IMR-90 (cell line): Measurements from ENCODE around the gene UNC93A. TPM values are rescaled to one million over a fixed set of nuclear protein-coding genes. Genes with fewer than 3 reads are reported as not detected.

ENCODE experiments used
- ATAC-seq: fragments of 200-7000 bp; cut with Tn5 transposase; 2 replicates; pipeline ENCODE4 v1.9.1; 2020; ENCODE audit warnings: low read depth, mild to moderate bottlenecking, moderate library complexity
- BruUV-seq: library from RNA; stranded (reverse); fragments of 400-500 nt; replicated peaks from 2 replicates; lab custom pipeline; 2021; lab: Mats Ljungman, UMichigan
- CTCF ChIA-PET: fragments of 300-600 bp; formaldehyde crosslinking; extraction: SDS; loops from one replicate; lab custom pipeline; 2021; ENCODE audit warnings: antibody characterized with exemption; lab: Yijun Ruan, JAX
- POLR2A ChIA-PET: fragments of 300-600 bp; sonication (Branson Sonifier 250); formaldehyde crosslinking; loops from one replicate; lab custom pipeline; 2022; ENCODE audit warnings: antibody characterized with exemption; ENCODE audit not compliant: unreplicated experiment; lab: Charles Lee
- DNase-seq: peaks from one replicate; pipeline ENCODE4 v3.0.0; 2013
- H2AFZ ChIP-seq: replicated peaks from 2 replicates; pipeline ENCODE3; 2013; ENCODE audit warnings: low read length, mild to moderate bottlenecking; ENCODE audit not compliant: poor library complexity
- H2AK5ac ChIP-seq: 2 replicates; pipeline ENCODE4 v1.6.1; 2013; ENCODE audit warnings: low read depth, low read length, inconsistent platforms
- H2AK9ac ChIP-seq: replicated peaks from 2 replicates; pipeline ENCODE3; 2013; ENCODE audit warnings: mild to moderate bottlenecking, low read depth, low read length, moderate library complexity; ENCODE audit not compliant: poor library complexity
- H2BK120ac ChIP-seq: 2 replicates; pipeline ENCODE4 v1.6.1; 2013; ENCODE audit warnings: low read depth, low read length, inconsistent platforms
- H2BK15ac ChIP-seq: 3 replicates; pipeline ENCODE4 v1.6.1; 2013; ENCODE audit warnings: low read depth, low read length, inconsistent platforms
- H2BK20ac ChIP-seq: 2 replicates; pipeline ENCODE4 v1.6.1; 2013; ENCODE audit warnings: low read depth, mild to moderate bottlenecking, inconsistent platforms, low read length, moderate library complexity
- H2BK5ac ChIP-seq: 2 replicates; pipeline ENCODE4 v1.6.1; 2013; ENCODE audit warnings: mild to moderate bottlenecking, low read depth, low read length, inconsistent platforms; ENCODE audit not compliant: poor library complexity, severe bottlenecking
- H3K14ac ChIP-seq: replicated peaks from 2 replicates; pipeline ENCODE4 v1.6.1; 2013; ENCODE audit warnings: low read depth, low read length, inconsistent platforms
- H3K18ac ChIP-seq: 2 replicates; pipeline ENCODE4 v1.6.1; 2013; ENCODE audit warnings: low read depth, low read length, control low read depth
- H3K23ac ChIP-seq: 2 replicates; pipeline ENCODE4 v1.6.1; 2013; ENCODE audit warnings: low read depth, low read length, inconsistent platforms
- H3K27ac ChIP-seq: 2 replicates; pipeline ENCODE4 v1.5.1; 2013; ENCODE audit warnings: mild to moderate bottlenecking, control low read depth, low read length; ENCODE audit not compliant: insufficient read depth
- H3K27me3 ChIP-seq: 2 replicates; pipeline ENCODE4 v1.6.1; 2013; ENCODE audit warnings: low read length; ENCODE audit not compliant: control insufficient read depth, insufficient read depth
- H3K36me3 ChIP-seq: 2 replicates; pipeline ENCODE4 v1.6.1; 2013; ENCODE audit warnings: low read length, mixed read lengths; ENCODE audit not compliant: control insufficient read depth, insufficient read depth
- H3K4ac ChIP-seq: 2 replicates; pipeline ENCODE4 v1.6.1; 2013; ENCODE audit warnings: low read depth, low read length, inconsistent platforms
- H3K4me1 ChIP-seq: 2 replicates; pipeline ENCODE4 v1.6.1; 2013; ENCODE audit warnings: low read length, mixed read lengths; ENCODE audit not compliant: control insufficient read depth, insufficient read depth
- H3K4me2 ChIP-seq: 2 replicates; pipeline ENCODE4 v1.6.1; 2013; ENCODE audit warnings: low read depth, mild to moderate bottlenecking, control low read depth, low read length, moderate library complexity
- H3K4me3 ChIP-seq: 2 replicates; pipeline ENCODE4 v1.5.1; 2013; ENCODE audit warnings: low read depth, mild to moderate bottlenecking, control low read depth, low read length, moderate library complexity; ENCODE audit not compliant: insufficient read depth
- H3K56ac ChIP-seq: 2 replicates; pipeline ENCODE4 v1.6.1; 2013; ENCODE audit warnings: low read length, inconsistent platforms; ENCODE audit not compliant: insufficient read depth; ENCODE audit errors: extremely low read depth
- H3K79me1 ChIP-seq, 2 experiments: 2 replicates each; pipeline ENCODE4 v1.6.1; 2013; ENCODE audit warnings: low read length in 2 of 2, inconsistent platforms in 1 of 2, low read depth in 1 of 2
- H3K9ac ChIP-seq: 2 replicates; pipeline ENCODE4 v1.6.1; 2013; ENCODE audit warnings: low read depth, low read length, control low read depth
- H3K9me1 ChIP-seq: 2 replicates; pipeline ENCODE4 v1.6.1; 2013; ENCODE audit warnings: low read length, inconsistent platforms; ENCODE audit not compliant: insufficient read depth
- H3K9me3 ChIP-seq: 2 replicates; pipeline ENCODE4 v1.6.1; 2013; ENCODE audit warnings: low read length; ENCODE audit not compliant: control insufficient read depth, insufficient read depth
- H4K20me1 ChIP-seq: 2 replicates; pipeline ENCODE4 v1.6.1; 2013; ENCODE audit warnings: low read length, inconsistent platforms; ENCODE audit not compliant: insufficient read depth
- H4K5ac ChIP-seq: 2 replicates; pipeline ENCODE4 v1.6.1; 2013; ENCODE audit warnings: mild to moderate bottlenecking, low read depth, low read length, control low read depth
- H4K8ac ChIP-seq, 2 experiments: 2 replicates each; pipeline ENCODE4 v1.6.1; 2013; ENCODE audit warnings: low read depth in 2 of 2, low read length in 2 of 2, control low read depth in 1 of 2, inconsistent platforms in 1 of 2
- H4K91ac ChIP-seq: 2 replicates; pipeline ENCODE4 v1.6.1; 2013; ENCODE audit warnings: low read depth, low read length, inconsistent platforms; ENCODE audit not compliant: insufficient read depth
- BHLHE40 ChIP-seq: fragments of 150-350 bp; IDR thresholded peaks from 2 replicates; pipeline ENCODE4 v1.6.1; 2016; ENCODE audit warnings: mild to moderate bottlenecking, low read depth, low read length
- CEBPB ChIP-seq: IDR thresholded peaks from 2 replicates; pipeline ENCODE4 v1.6.1; 2012; ENCODE audit warnings: low read depth, low read length, improper control_type of control experiment
- CHD1 ChIP-seq: IDR thresholded peaks from 2 replicates; pipeline ENCODE4 v1.6.1; 2012; ENCODE audit warnings: low read depth, low read length, improper control_type of control experiment
- CTCF ChIP-seq: conservative IDR thresholded peaks from 2 replicates; pipeline ENCODE4 v1.5.1; 2012; ENCODE audit warnings: mild to moderate bottlenecking, low read depth, low read length, improper control_type of control experiment
- FOS ChIP-seq: fragments of 150-350 bp; IDR thresholded peaks from 2 replicates; pipeline ENCODE4 v1.6.1; 2016; ENCODE audit warnings: low read depth, low read length
- MAFK ChIP-seq: IDR thresholded peaks from 2 replicates; pipeline ENCODE4 v1.6.1; 2012; ENCODE audit warnings: low read depth, low read length, improper control_type of control experiment
- MAZ ChIP-seq: IDR thresholded peaks from 2 replicates; pipeline ENCODE4 v1.6.1; 2012; ENCODE audit warnings: low read depth, mild to moderate bottlenecking, low read length, improper control_type of control experiment, moderate library complexity, borderline replicate concordance
- MXI1 ChIP-seq: IDR thresholded peaks from 2 replicates; pipeline ENCODE4 v1.6.1; 2012; ENCODE audit warnings: low read depth, mild to moderate bottlenecking, low read length, moderate library complexity, borderline replicate concordance
- POLR2A ChIP-seq: IDR thresholded peaks from 2 replicates; pipeline ENCODE4 v1.6.1; 2012; ENCODE audit warnings: mild to moderate bottlenecking, low read depth, low read length
- RAD21 ChIP-seq: IDR thresholded peaks from 2 replicates; pipeline ENCODE4 v1.6.1; 2012; ENCODE audit warnings: low read length, improper control_type of control experiment
- RCOR1 ChIP-seq: IDR thresholded peaks from 2 replicates; pipeline ENCODE4 v1.6.1; 2012; ENCODE audit warnings: mild to moderate bottlenecking, low read length, improper control_type of control experiment; ENCODE audit not compliant: insufficient replicate concordance
- SMC3 ChIP-seq: fragments of 150-350 bp; IDR thresholded peaks from 2 replicates; pipeline ENCODE4 v1.6.1; 2016; ENCODE audit warnings: low read depth, mild to moderate bottlenecking, antibody characterized with exemption, low read length, moderate library complexity
- whole genome bisulfite sequencing, 2 experiments: methylation state at CpG; one replicate each; pipeline versions ENCODE4 v1.1.5 to v1.1.7; 2013; ENCODE audit warnings: missing lambda C conversion rate in 2 of 2; ENCODE audit not compliant: insufficient read length in 1 of 2; ENCODE audit errors: extremely low coverage in 2 of 2; 5-methylcytosine and 5-hydroxymethylcytosine counted together
- dilution Hi-C: fragments of 300-500 bp; cut with HindIII; formaldehyde crosslinking; loops from one replicate; pipeline ENCODE4 v1.14.3; 2018; ENCODE audit warnings: low sequenced_read_pairs; ENCODE audit not compliant: unreplicated experiment
- in situ Hi-C: fragments of 300-500 bp; cut with MboI; formaldehyde crosslinking; loops from 3 replicates; pipeline ENCODE4 v1.14.3; 2019; ENCODE audit warnings: low sequenced_read_pairs, inconsistent platforms, mixed read lengths
- intact Hi-C: fragments of 100-400 bp; cut with micrococcal nuclease; formaldehyde crosslinking; loops from 2 replicates; pipeline ENCODE4 v1.10.0; 2022
- polyA plus RNA-seq, 3 experiments: library from polyadenylated mRNA; depleted of rRNA; stranded (reverse); fragments of >200 nt; gene quantifications; 2 replicates each; pipeline ENCODE4 v1.2.3, GENCODE V29; 2012; ENCODE audit warnings: low replicate concordance in 1 of 3
- total RNA-seq: library from RNA; depleted of rRNA; stranded (reverse); fragments of >200 nt; gene quantifications from 2 replicates; pipeline ENCODE4 v1.2.3, GENCODE V29; 2012
- TF ChIP-seq, protein P1 (sequence below): fragments of 150-350 bp; IDR thresholded peaks from 2 replicates; pipeline ENCODE4 v1.6.1; 2016; ENCODE audit warnings: low read depth, mild to moderate bottlenecking, low read length, moderate library complexity, borderline replicate concordance

Gene UNC93A
- total and polyA plus RNA-seq, 2 of the 4 experiments (the other 2 are of a cell fraction) = not detected

DNA sequence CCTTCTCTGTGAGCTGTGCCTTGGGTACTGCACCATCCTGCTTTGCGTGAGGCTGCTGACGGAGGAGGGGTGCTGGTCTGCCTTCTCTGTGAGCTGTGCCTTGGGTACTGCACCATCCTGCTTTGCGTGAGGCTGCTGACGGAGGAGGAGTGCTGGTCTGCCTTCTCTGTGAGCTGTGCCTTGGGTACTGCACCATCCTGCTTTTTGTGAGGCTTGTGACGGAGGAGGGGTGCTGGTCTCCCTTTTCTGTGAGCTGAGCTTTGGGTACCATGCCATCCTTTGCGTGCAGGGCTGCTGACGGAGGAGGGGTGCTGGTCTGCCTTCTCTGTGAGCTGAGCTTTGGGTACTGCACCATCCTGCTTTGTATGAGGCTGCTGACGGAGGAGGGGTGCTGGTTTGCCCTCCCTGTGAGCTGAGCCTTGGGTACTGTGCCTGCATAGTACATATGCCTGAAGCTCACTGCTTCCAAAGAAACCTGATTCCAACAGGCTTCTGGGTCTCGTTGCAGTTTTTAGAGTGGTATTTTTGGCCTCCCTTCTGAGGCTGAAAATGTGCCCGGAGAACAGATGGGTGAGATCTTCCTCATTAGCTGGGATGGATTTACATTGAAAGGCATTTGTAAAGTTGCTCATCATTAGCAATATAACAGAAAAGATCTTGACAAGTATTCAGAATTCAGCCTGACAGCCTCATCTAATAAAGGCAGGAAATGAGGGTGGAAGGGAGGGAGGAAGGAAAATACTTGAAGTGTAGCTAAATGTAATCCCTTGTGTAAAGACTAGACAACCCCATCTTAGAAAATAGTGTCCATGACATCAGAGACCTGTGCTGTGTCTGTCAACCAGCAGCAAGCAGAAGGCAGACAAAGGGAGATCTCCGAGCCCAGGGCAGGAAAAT lies 46.8 kb upstream of the UNC93A start:
- Histone ChIP-seq H4K5ac (no peak overlapping the region), H3K9me3 (peaks cover 22% of the 10 kb centered on the region), H3K14ac (no peak overlapping the region), H4K20me1 (no peaks in the 10 kb centered on the region), H2BK20ac (no peak overlapping the region), H2BK15ac (no peak overlapping the region), H2BK120ac (no peak overlapping the region), H3K9me1 (no peaks in the 10 kb centered on the region), H3K27me3 (no peaks in the 10 kb centered on the region), H3K23ac (no peak overlapping the region), H3K4me2 (no peak overlapping the region), H2BK5ac (no peak overlapping the region), H3K36me3 (no peaks in the 10 kb centered on the region), H4K91ac (no peak overlapping the region), H3K79me1 (no peaks in the 10 kb centered on the region), H3K18ac (no peak overlapping the region), H3K27ac (no peak overlapping the region), H3K9ac (no peak overlapping the region), H3K56ac (no peak overlapping the region), H2AK5ac (no peak overlapping the region), H3K4ac (no peak overlapping the region), H3K4me1 (no peaks in the 10 kb centered on the region), H4K8ac (no peak overlapping the region), H2AFZ (no peak overlapping the region), H2AK9ac (no peak overlapping the region), H3K4me3 (no peak overlapping the region)
- intact Hi-C loops (no loop called here), dilution Hi-C loops (no loop called here), in situ Hi-C loops (no loop called here)
- ATAC-seq = no peak
- BruUV-seq = no TSS peak
- TF ChIP-seq, protein P1, sequence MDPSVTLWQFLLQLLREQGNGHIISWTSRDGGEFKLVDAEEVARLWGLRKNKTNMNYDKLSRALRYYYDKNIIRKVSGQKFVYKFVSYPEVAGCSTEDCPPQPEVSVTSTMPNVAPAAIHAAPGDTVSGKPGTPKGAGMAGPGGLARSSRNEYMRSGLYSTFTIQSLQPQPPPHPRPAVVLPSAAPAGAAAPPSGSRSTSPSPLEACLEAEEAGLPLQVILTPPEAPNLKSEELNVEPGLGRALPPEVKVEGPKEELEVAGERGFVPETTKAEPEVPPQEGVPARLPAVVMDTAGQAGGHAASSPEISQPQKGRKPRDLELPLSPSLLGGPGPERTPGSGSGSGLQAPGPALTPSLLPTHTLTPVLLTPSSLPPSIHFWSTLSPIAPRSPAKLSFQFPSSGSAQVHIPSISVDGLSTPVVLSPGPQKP = no peak
- TF ChIP-seq MXI1 = no peak
- no peak for TF ChIP-seq CHD1
- no peak for TF ChIP-seq SMC3
- TF ChIP-seq POLR2A = no peak
- no peak for TF ChIP-seq MAFK
- TF ChIP-seq CTCF = no peak
- no peak for TF ChIP-seq BHLHE40
- TF ChIP-seq CEBPB = no peak
- no peak for TF ChIP-seq FOS
- TF ChIP-seq MAZ = no peak
- no peak for TF ChIP-seq RCOR1
- no peak for TF ChIP-seq RAD21
- ChIA-PET POLR2A (no interaction called here), CTCF (no interaction called here)
- DNase-seq = no peak
- WGBS, 2 experiments = 38% methylated on average over 3 of the region's 11 CpGs; no CpG with 5 or more reads in 1 of the 2 experiments
